ENCODE results near the gene TMOD4. TPM values are rescaled to one million over a fixed set of nuclear protein-coding genes. Genes with fewer than 3 reads are reported as not detected.

TMOD4 gene
- total and polyA plus RNA-seq, 2 of the 13 experiments (the other 11 are each of a cell fraction or from before 2014, with no cell fraction given): 0.66 TPM; not detected in 1

- TF ChIP-seq ZNF318 (CRISPR knock-in tag; IDR thresholded peaks at IDR 0.05) (no peak; the same call in 1 of the 2 replicates), AGO2 (optimal IDR thresholded peaks at IDR 0.05; ENCODE audit: low read depth, low read length) (peak; percentile 64), SNAPC2 (CRISPR knock-in tag; IDR thresholded peaks at IDR 0.05) (0 out of 2 replicates have a peak, but pooled peaks have one; percentile 28), ZNF484 (CRISPR knock-in tag; IDR thresholded peaks at IDR 0.05; ENCODE audit: borderline replicate concordance, low read depth) (no peak), SIN3A (IDR thresholded peaks at IDR 0.05; ENCODE audit: borderline replicate concordance, low read depth, low read length) (peak; percentile 51; the same call in 1 of the 2 replicates), GTF3A (CRISPR knock-in tag; conservative IDR thresholded peaks at IDR 0.05) (0 out of 2 replicates have a peak, but pooled peaks have one; percentile 20), ZBTB7A (CRISPR knock-in tag; IDR thresholded peaks at IDR 0.05) (0 out of 2 replicates have a peak, but pooled peaks have one; percentile 36), ZNF782 (CRISPR knock-in tag; IDR thresholded peaks at IDR 0.05; ENCODE audit: borderline replicate concordance) (peak; percentile 79; the same call in 1 of the 2 replicates), UBTF (CRISPR knock-in tag; IDR thresholded peaks at IDR 0.05) (peak; percentile 43), RAD21 (CRISPR knock-in tag; IDR thresholded peaks at IDR 0.05) (no peak), POGZ (CRISPR knock-in tag; IDR thresholded peaks at IDR 0.05) (peak; percentile 88), NFATC3 (CRISPR knock-in tag; IDR thresholded peaks at IDR 0.05) (0 out of 2 replicates have a peak, but pooled peaks have one; percentile 20), SRF (IDR thresholded peaks at IDR 0.05; ENCODE audit: low read depth, low read length) (no peak), DRAP1 (CRISPR knock-in tag; IDR thresholded peaks at IDR 0.05) (peak; percentile 94), POLR2A (IDR thresholded peaks at IDR 0.05; ENCODE audit: insufficient read depth in 1 of 2, low read depth in 2 of 2, low read length in 2 of 2) (peak; percentile 74 to 84), NAIF1 (CRISPR knock-in tag; IDR thresholded peaks at IDR 0.05; ENCODE audit: borderline replicate concordance) (peak; percentile 73; the same call in 1 of the 2 replicates)
- TF ChIP-seq, protein P1, sequence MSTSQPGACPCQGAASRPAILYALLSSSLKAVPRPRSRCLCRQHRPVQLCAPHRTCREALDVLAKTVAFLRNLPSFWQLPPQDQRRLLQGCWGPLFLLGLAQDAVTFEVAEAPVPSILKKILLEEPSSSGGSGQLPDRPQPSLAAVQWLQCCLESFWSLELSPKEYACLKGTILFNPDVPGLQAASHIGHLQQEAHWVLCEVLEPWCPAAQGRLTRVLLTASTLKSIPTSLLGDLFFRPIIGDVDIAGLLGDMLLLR (CRISPR knock-in tag; IDR thresholded peaks at IDR 0.05): peak; percentile 65; the same call in 1 of the 2 replicates
Measured at GRCh38 chr1:151198254-151199127, 22.7 kb upstream of the TMOD4 start, which contains the start of gene PIP5K1A (continued).

Measured in HepG2 (cell line).